ENCODE measurements around the gene NPHS1. TPM values are rescaled to one million over a fixed set of nuclear protein-coding genes. Genes with fewer than 3 reads are reported as not detected.

The NPHS1 gene
- total and polyA plus RNA-seq, 2 experiments from 2014 or later: 0.30 to 0.76 TPM

GRCh38 chr19:35847911-35848310 is 4.4 kb downstream of the NPHS1 start:
- Histone ChIP-seq H4K20me1 (ENCODE audit: insufficient read depth, poor library complexity, severe bottlenecking) (no peaks in the 10 kb centered on the region), H3K4me1 (ENCODE audit: insufficient read depth) (peaks cover 15% of the 10 kb centered on the region), H3K4me2 (no peak overlapping the region), H3K79me2 (no peaks in the 10 kb centered on the region), H2AFZ (no peak overlapping the region), H3K27ac (no peak overlapping the region), H3K27me3 (peaks cover 59% of the 10 kb centered on the region), H3K36me3 (replicated peaks; ENCODE audit: insufficient read depth, low read depth) (no peaks in the 10 kb centered on the region), H3K4me3 (no peak overlapping the region), H3K9me2 (replicated peaks; ENCODE audit: insufficient read depth) (no peaks in the 10 kb centered on the region), H3K9me3 (ENCODE audit: low read depth) (no peaks in the 10 kb centered on the region)
- no peak for TF ChIP-seq EZH2phosphoT487 (IDR thresholded peaks at IDR 0.05; ENCODE audit: low read depth, severe bottlenecking, unreplicated experiment)
- TF ChIP-seq CTCF (IDR thresholded peaks at IDR 0.05; ENCODE audit: poor library complexity): no peak
- no peak for TF ChIP-seq EZH2 (IDR thresholded peaks at IDR 0.05; ENCODE audit: borderline replicate concordance)
- WGBS (ENCODE audit: low lambda C conversion rate, missing lambda C conversion rate): 83% methylated on average over 8 of the region's 8 CpGs
- DNase-seq (ENCODE audit: low spot score): no peak

- no peak for TF ChIP-seq CTCF (IDR thresholded peaks at IDR 0.05; ENCODE audit: poor library complexity)
- no peak for TF ChIP-seq EZH2phosphoT487 (IDR thresholded peaks at IDR 0.05; ENCODE audit: low read depth, severe bottlenecking, unreplicated experiment)
- TF ChIP-seq EZH2 (IDR thresholded peaks at IDR 0.05; ENCODE audit: borderline replicate concordance): no peak
- H3K9me2 ChIP-seq (replicated peaks; ENCODE audit: insufficient read depth): no peaks in the 10 kb centered on the region
- no peaks in the 10 kb centered on the region for H3K9me3 ChIP-seq (ENCODE audit: low read depth)
- peak; percentile 23 for DNase-seq (ENCODE audit: low spot score)
- no peaks in the 10 kb centered on the region for H3K79me2 ChIP-seq
- WGBS (ENCODE audit: low lambda C conversion rate, missing lambda C conversion rate): 3% methylated on average over 26 of the region's 26 CpGs
- no peaks in the 10 kb centered on the region for H3K36me3 ChIP-seq (replicated peaks; ENCODE audit: insufficient read depth, low read depth)
- H4K20me1 ChIP-seq (ENCODE audit: insufficient read depth, poor library complexity, severe bottlenecking): no peaks in the 10 kb centered on the region
- peaks cover 15% of the 10 kb centered on the region for H3K4me1 ChIP-seq (ENCODE audit: insufficient read depth)
- H3K4me3 ChIP-seq: no peak overlapping the region
- H3K4me2 ChIP-seq: peak overlapping the region; percentile 86
- peaks cover 57% of the 10 kb centered on the region for H3K27me3 ChIP-seq
- no peak overlapping the region for H2AFZ ChIP-seq
- no peak overlapping the region for H3K27ac ChIP-seq
These were observed 6.2 kb downstream of the NPHS1 start for GRCh38 chr19:35846038-35846668.

- no peak for TF ChIP-seq EZH2 (IDR thresholded peaks at IDR 0.05; ENCODE audit: borderline replicate concordance)
- no peak for TF ChIP-seq CTCF (IDR thresholded peaks at IDR 0.05; ENCODE audit: poor library complexity)
- no peak for TF ChIP-seq EZH2phosphoT487 (IDR thresholded peaks at IDR 0.05; ENCODE audit: low read depth, severe bottlenecking, unreplicated experiment)
- Histone ChIP-seq H3K36me3 (replicated peaks; ENCODE audit: insufficient read depth, low read depth) (no peaks in the 10 kb centered on the region), H3K4me1 (ENCODE audit: insufficient read depth) (peaks cover 15% of the 10 kb centered on the region), H3K27me3 (peaks cover 52% of the 10 kb centered on the region), H3K4me3 (peak overlapping the region; percentile 20), H2AFZ (no peak overlapping the region), H3K9me3 (ENCODE audit: low read depth) (no peaks in the 10 kb centered on the region), H4K20me1 (ENCODE audit: insufficient read depth, poor library complexity, severe bottlenecking) (no peaks in the 10 kb centered on the region), H3K27ac (no peak overlapping the region), H3K9me2 (replicated peaks; ENCODE audit: insufficient read depth) (no peaks in the 10 kb centered on the region), H3K79me2 (no peaks in the 10 kb centered on the region), H3K4me2 (peak overlapping the region; percentile 86)
- 10% methylated on average over 43 of the region's 63 CpGs for WGBS (ENCODE audit: low lambda C conversion rate, missing lambda C conversion rate)
- peak; percentile 68 for DNase-seq (ENCODE audit: low spot score)
These were observed 6.9 kb downstream of the NPHS1 start for GRCh38 chr19:35845215-35846037.
